Fibroblast of lung (primary cell): ENCODE measurements around the gene METAP1D. TPM values are rescaled to one million over a fixed set of nuclear protein-coding genes. Genes with fewer than 3 reads are reported as not detected.

Experiments
- DNase-seq, 2 donors: peaks; one replicate each; pipeline versions ENCODE4 v3.0.0 to v3.0.0-alpha.2; 2010; ENCODE audit warnings: low read depth in 2 of 2
- H2AFZ ChIP-seq: 2 replicates; pipeline ENCODE4 v1.5.1; 2012; ENCODE audit warnings: low read length, control low read depth, inconsistent platforms
- H3K27ac ChIP-seq: 2 replicates; pipeline ENCODE4 v1.5.1; 2011; ENCODE audit warnings: low read length, control low read depth; ENCODE audit not compliant: insufficient read depth
- H3K27me3 ChIP-seq: 2 replicates; pipeline ENCODE4 v1.5.1; 2011; ENCODE audit warnings: mild to moderate bottlenecking, low read length; ENCODE audit not compliant: control insufficient read depth, insufficient read depth
- H3K36me3 ChIP-seq: 2 replicates; pipeline ENCODE4 v1.5.1; 2011; ENCODE audit warnings: low read length; ENCODE audit not compliant: control insufficient read depth, insufficient read depth
- H3K4me1 ChIP-seq: 2 replicates; pipeline ENCODE4 v1.5.1; 2011; ENCODE audit warnings: low read length; ENCODE audit not compliant: control insufficient read depth, insufficient read depth; ENCODE audit errors: extremely low read depth
- H3K4me2 ChIP-seq: 2 replicates; pipeline ENCODE4 v1.5.1; 2011; ENCODE audit warnings: low read length, control low read depth; ENCODE audit not compliant: insufficient read depth; ENCODE audit errors: extremely low read depth
- H3K4me3 ChIP-seq, 4 experiments: fragments of 200-600 bp in 1 of 4; sonication (generic) in 1 of 4; replicated peaks in 1 of 4; 2 replicates each; pipeline ENCODE4 v1.5.1; 2011 to 2016; ENCODE audit warnings: low read length in 4 of 4, low read depth in 3 of 4, mild to moderate bottlenecking in 3 of 4, control low read depth in 2 of 4, inconsistent platforms in 1 of 4, mixed read lengths in 1 of 4; ENCODE audit not compliant: insufficient read depth in 1 of 4; ENCODE audit errors: control extremely low read depth in 1 of 4
- H3K79me2 ChIP-seq: 2 replicates; pipeline ENCODE4 v1.5.1; 2012; ENCODE audit warnings: mild to moderate bottlenecking, low read length, inconsistent platforms; ENCODE audit not compliant: control insufficient read depth, insufficient read depth
- H3K9ac ChIP-seq: 2 replicates; pipeline ENCODE4 v1.5.1; 2011; ENCODE audit warnings: mild to moderate bottlenecking, low read length, control low read depth; ENCODE audit not compliant: insufficient read depth
- H3K9me3 ChIP-seq: 2 replicates; pipeline ENCODE4 v1.5.1; 2012; ENCODE audit warnings: low read depth, low read length; ENCODE audit not compliant: control insufficient read depth, insufficient read depth
- H4K20me1 ChIP-seq: 2 replicates; pipeline ENCODE4 v1.5.1; 2011; ENCODE audit warnings: low read length; ENCODE audit not compliant: control insufficient read depth, insufficient read depth; ENCODE audit errors: extremely low read depth
- CTCF ChIP-seq, 2 donors: IDR thresholded peaks in 1 of 2; conservative IDR thresholded peaks in 1 of 2; 1 replicate in 1 of 2; 2 replicates in 1 of 2; pipeline ENCODE4 v1.5.1; 2011 to 2012; ENCODE audit warnings: low read length in 2 of 2, control low read depth in 1 of 2, inconsistent platforms in 1 of 2, low read depth in 1 of 2, mild to moderate bottlenecking in 1 of 2
- EZH2 ChIP-seq: IDR thresholded peaks from 2 replicates; pipeline ENCODE4 v1.5.1; 2012; ENCODE audit warnings: low read length, control low read depth, mild to moderate bottlenecking; ENCODE audit errors: missing control alignments
- polyA plus RNA-seq, 2 donors: library from polyadenylated mRNA; depleted of rRNA in 1 of 2; stranded (reverse) in 1 of 2; unstranded in 1 of 2; fragments of >200 nt; gene quantifications; 2 replicates each; pipeline ENCODE4 v1.2.1, GENCODE V29; 2011 to 2012; ENCODE audit warnings: missing spikeins in 1 of 2
- total RNA-seq: library from RNA; depleted of rRNA; stranded (reverse); fragments of >200 nt; gene quantifications from 2 replicates; pipeline ENCODE4 v1.2.1, GENCODE V29; 2014

Gene METAP1D
- total and polyA plus RNA-seq, 2 donors (not counting 1 experiment from before 2014, with no cell fraction given): 6.7 to 6.8 TPM

DNA sequence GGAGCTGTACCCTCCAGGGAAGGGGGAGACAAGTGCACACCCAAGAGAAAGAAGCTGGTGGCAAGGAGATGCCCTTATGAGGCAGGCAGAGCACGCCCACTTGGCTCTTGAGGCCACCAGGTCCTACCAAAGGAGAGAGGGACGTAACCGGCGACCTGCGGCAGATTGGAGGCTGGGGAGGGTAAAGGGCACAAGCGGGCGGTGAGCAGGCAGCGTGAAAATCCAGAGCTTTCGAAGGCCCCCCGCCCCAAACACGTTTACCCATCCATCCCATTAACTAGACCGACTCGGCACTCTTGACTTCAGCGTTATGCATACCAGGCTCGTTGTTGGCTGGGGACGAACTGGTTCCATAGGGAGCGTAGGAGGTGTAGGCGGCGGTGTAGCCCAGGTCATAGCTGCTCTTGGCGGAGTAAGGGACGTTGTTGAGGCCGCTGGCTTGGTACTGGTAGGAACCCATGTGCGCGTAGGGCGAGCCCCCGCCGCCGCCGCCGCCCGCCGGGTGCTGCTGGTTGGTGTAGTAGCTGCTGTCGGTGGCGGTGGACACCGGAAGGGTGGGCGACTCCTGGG, 102.2 kb downstream of the METAP1D start:
- Histone ChIP-seq H2AFZ (peak overlapping the region; percentile 64), H3K9ac (peak overlapping the region; percentile 24), H4K20me1 (no peaks in the 10 kb centered on the region), H3K4me3 (peak overlapping the region; percentile 57 to 75 (median 64)), H3K4me2 (peak overlapping the region; percentile 64), H3K9me3 (no peaks in the 10 kb centered on the region), H3K27me3 (peaks cover 8% of the 10 kb centered on the region), H3K79me2 (no peaks in the 10 kb centered on the region), H3K27ac (peak overlapping the region; percentile 18), H3K4me1 (peaks cover 13% of the 10 kb centered on the region), H3K36me3 (no peaks in the 10 kb centered on the region)
- no peak for DNase-seq
- TF ChIP-seq CTCF (conservative IDR thresholded peaks at IDR 0.05 in 1 of 2, IDR thresholded peaks at IDR 0.05 in 1 of 2; ENCODE audit: low read depth in 1 of 2, low read length in 2 of 2): no peak
- TF ChIP-seq EZH2: peak; percentile 77

DNA sequence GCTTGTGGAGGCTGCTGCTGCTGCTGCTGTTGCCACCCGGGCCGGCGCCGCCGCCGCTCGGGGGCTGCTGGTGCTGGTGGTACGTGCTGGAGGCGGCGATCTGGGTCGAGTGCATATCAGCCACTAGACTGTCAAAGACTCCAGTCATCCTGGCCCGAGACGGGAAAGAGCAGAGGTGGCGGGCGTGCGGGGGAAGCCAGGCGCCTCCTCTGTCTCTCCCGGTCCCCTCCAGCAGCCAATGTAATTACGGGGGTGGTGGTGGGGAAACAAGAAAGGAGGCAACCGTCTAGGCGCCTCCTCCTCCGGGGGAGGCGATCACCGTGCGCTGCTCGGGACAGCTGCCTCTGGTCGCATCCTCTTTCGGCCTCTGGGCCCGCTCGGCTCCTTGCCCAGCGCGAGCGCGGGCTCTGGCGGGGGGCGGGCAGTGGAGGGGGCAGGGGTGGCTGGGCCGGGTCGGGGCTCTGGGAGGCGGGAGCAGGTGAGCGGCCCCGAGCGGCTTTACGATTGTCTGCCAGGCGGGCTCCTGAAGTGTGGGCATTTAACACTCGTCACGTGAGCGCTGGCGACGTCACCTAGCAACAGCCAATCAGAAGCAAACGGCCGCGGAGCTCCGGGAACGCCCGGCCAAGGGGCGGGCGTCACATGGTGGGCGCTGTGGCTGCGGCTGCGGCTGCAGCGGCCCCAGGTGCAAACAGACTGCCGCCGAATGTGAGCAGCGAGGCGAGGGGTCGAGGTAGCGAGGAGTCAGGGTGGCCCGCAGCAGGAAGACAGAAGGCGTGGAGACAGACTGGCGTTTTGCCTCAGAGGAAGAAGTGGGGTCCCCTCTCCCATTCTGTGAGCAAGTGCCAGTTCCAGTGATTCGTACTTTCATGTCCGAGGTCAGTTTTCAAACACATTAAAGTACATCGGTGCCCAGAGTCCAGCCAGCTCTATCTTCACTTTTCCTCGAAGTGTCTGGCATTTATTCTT, 102.9 kb downstream of the METAP1D start, which contains the start of gene DLX2:
Gene DLX2, minus strand, starts transcription at position 510 of the 969 bp plus-strand sequence. Its CDS starts 362 bp downstream, at position 148.
- Histone ChIP-seq H4K20me1 (no peaks in the 10 kb centered on the region), H3K9me3 (no peaks in the 10 kb centered on the region), H3K9ac (peak within 1 kb of the TSS; percentile 38), H3K4me3 (peak within 1 kb of the TSS; percentile 62 to 75 (median 64)), H3K79me2 (no peaks in the 10 kb centered on the region), H3K4me1 (peaks cover 12% of the 10 kb centered on the region), H3K27me3 (peaks cover 8% of the 10 kb centered on the region), H2AFZ (peak within 1 kb of the TSS; percentile 90), H3K4me2 (peak within 1 kb of the TSS; percentile 97), H3K36me3 (no peaks in the 10 kb centered on the region), H3K27ac (peak within 1 kb of the TSS; percentile 18)
- DNase-seq: peak; percentile 75 to 79
- no peak for TF ChIP-seq EZH2

GRCh38 chr2:172103471-172104272, 103.9 kb downstream of the METAP1D start:
- peak; percentile 78 to 88 for DNase-seq
- no peak overlapping the region for H2AFZ ChIP-seq

More at GRCh38 chr2:172103471-172104272, 103.9 kb downstream of the METAP1D start:
- H3K4me3 ChIP-seq: peak overlapping the region in 2 of 4 experiments; percentile 65 to 75
- H3K9ac ChIP-seq: no peak overlapping the region
- no peaks in the 10 kb centered on the region for H3K9me3 ChIP-seq
- no peaks in the 10 kb centered on the region for H4K20me1 ChIP-seq
- H3K4me1 ChIP-seq: peaks cover 5% of the 10 kb centered on the region
- peak overlapping the region; percentile 60 for H3K4me2 ChIP-seq
- no peaks in the 10 kb centered on the region for H3K36me3 ChIP-seq
- TF ChIP-seq CTCF (conservative IDR thresholded peaks at IDR 0.05 in 1 of 2, IDR thresholded peaks at IDR 0.05 in 1 of 2; ENCODE audit: low read depth in 1 of 2, low read length in 2 of 2) (peak; percentile 83 to 94), EZH2 (peak; percentile 44)
- no peaks in the 10 kb centered on the region for H3K79me2 ChIP-seq
- H3K27me3 ChIP-seq: peaks cover 8% of the 10 kb centered on the region
- no peak overlapping the region for H3K27ac ChIP-seq
